ENCODE data around the gene TMEM72.

- TF ChIP-seq RCOR1 (IDR thresholded peaks at IDR 0.05; ENCODE audit: low read depth, low read length), result no peak
- no peak for TF ChIP-seq MYC (IDR thresholded peaks at IDR 0.05; ENCODE audit: borderline replicate concordance, low read length)
- no peak for TF ChIP-seq CTCF (IDR thresholded peaks at IDR 0.05)
- no peak for TF ChIP-seq EHF (CRISPR knock-in tag; IDR thresholded peaks at IDR 0.05)
- no peak for TF ChIP-seq BHLHE40 (IDR thresholded peaks at IDR 0.05; ENCODE audit: low read depth, low read length)
Measured at GRCh38 chr10:44982114-44982460, 71.0 kb downstream of the TMEM72 start.
